GM21528 (cell line): Measurements from ENCODE around the gene CYP27B1.

ENCODE experiments used
- ATAC-seq: cut with Tn5 transposase; IDR thresholded peaks from one replicate; pipeline ENCODE4 v1.9.1; 2021; ENCODE audit warnings: mild to moderate bottlenecking, moderate library complexity; ENCODE audit not compliant: unreplicated experiment, low FRiP score

The CYP27B1 gene

DNA sequence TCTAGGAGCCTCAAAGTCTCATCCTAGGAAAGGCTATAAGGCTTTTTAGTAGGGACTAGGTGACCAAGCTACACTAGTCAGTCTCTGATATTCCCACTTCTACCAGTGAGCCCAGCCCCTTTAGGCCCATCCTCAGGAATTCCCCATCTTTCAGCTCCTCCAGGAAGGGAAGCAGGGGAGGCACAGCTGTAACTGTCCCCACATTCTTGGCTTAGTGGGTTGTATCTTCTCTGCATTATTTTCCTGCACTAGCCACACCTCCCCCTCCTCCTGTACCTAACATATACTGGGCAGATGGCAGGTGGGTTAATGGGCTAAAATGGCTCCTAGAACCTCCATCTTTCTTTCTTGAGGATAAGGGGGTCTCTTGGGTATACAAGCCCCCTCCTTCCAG, 424 bp upstream of the CYP27B1 start:
- ATAC-seq, result no peak

DNA sequence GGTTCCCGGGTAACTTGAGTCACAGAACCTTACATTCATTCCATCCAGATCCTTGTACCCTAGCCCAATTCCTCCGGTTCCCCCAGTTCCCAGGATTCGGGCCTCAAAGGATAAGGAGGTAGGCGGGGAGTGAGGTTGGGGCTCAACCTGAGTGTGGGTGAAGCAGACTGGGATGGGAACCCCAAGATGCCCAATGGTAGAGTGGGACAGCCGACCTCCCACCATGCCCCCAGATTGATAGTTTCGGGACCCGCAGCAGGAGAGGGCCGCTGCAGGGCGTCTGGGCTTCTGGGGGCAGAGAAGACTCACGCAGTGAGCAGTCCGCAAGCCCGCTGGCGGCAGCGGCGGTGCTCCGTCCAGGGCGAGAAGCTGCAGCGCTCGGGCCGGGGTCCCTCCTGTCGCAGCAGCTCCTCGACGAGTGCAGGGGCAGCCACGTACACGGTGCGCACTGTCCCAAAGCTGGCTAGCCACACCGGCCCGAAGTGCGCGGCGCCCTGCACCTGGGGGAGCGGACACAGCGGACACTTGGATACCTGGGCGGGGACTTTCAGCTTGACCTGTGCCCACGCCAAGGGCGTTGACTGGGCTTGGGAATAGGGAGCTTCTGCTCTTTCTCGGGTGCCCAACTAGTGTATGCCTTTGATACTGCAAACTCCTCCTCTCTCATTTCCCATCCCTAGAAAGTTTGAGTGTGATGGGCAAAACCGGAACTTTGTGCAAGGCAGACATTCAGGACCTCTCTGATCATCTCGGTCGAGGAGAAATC, 997 bp downstream of the CYP27B1 start:
- ATAC-seq, result no peak

DNA sequence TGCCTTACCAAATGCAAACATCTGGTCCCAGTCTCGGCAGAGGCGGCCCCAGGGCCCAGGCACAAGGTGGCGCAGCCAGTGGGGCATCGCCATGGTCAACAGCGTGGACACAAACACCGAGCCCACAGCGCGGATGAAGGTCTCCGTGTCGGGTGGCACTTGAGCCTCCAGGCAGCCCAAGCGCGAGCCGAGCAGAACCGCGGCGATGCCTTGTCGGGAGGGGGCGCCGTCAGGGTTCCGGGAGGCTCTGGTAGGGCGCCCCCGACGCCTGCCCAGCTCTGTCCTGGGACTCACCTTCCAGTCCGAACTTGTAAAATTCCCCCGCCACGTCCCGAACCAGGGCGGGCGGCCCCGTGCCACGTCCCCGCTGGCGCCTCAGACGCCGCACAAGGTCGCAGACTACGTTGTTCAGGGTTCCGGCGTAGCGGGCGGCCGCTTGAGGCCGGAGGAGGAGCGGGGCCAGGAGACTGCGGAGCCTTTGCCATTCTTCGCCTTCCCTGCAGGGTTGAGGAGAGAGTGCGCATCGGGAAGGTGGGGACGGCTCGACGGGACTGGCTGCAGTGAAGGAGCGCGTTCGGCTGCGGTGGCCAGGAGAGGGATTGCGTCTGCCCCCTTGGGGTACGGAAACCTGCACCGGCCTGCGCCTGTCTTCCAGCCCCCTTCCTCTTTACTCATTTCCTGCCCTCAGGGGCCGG, 1.7 kb downstream of the CYP27B1 start:
- peak; percentile 45 for ATAC-seq

DNA sequence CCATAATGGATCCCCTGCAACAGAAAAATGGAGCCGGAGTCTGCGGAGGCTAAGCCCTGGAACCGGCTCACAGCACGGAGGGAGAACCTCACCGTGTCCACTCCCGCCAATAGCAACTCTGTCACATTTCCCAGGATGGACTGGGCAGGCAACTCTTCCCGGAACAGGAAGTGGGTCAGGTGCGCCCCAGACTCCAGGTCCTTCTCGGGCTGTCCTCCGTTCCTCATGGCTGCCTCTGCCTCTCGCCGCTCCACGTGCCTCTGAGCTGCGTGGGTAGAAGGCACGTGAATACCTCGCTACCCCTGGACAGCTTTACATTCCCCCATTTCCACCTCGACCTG, 2.2 kb downstream of the CYP27B1 start:
- no peak for ATAC-seq

DNA sequence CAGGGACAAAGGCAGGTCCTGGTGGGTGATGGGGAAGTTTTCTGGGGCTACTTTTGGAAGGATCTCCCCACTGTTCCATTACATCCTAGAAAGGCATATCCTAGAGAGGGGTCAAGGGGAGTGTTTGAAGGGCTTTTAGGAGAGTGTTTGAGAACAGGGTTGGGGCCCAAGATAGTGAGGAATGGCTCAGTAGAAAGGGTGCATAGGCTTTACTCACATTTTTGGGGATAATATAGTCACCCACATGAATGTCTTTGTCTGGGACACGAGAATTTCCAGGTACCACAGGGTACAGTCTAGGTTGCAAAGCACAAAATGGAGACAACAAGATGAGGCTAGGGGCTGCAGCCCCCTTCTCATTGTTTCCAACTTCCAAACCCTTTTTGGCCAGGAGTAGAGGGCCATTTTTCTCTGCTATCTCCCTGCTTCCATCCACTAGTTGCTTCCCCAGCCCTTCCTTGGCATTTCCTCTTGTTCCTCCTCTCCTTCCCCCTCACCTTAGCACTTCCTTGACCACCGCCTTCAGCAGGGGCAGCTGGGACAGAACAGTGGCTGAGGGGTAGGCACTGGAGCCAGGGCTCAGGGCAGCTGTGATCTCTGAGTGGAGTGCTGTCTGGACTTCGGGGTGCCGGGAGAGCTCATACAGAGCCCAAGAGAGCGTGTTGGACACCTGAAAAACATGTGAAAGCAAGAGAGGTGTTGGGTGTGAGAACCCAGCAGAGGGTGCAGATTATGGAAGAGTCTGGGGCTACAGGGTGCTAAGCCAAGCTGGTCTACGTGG, 2.8 kb downstream of the CYP27B1 start:
- no peak for ATAC-seq

DNA sequence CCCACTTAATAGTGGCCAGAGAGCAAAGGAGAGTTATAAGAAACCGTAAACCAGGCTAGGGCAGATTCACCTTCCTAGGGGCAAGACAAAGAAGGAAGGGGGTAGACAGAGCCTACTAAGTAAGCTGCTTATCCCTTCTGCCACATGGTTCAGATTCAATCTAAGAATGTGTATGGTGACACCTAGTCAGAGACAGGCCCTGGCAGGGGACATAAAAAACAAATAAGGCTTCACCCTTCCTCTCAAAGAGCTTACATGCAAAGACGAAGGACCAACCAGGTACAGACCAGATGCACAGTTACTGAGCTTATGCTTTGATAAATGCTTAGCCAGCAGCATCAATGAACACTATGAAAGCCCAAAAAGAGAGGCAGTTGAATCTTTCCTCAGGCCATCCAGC, 4.4 kb downstream of the CYP27B1 start:
- ATAC-seq, result no peak

DNA sequence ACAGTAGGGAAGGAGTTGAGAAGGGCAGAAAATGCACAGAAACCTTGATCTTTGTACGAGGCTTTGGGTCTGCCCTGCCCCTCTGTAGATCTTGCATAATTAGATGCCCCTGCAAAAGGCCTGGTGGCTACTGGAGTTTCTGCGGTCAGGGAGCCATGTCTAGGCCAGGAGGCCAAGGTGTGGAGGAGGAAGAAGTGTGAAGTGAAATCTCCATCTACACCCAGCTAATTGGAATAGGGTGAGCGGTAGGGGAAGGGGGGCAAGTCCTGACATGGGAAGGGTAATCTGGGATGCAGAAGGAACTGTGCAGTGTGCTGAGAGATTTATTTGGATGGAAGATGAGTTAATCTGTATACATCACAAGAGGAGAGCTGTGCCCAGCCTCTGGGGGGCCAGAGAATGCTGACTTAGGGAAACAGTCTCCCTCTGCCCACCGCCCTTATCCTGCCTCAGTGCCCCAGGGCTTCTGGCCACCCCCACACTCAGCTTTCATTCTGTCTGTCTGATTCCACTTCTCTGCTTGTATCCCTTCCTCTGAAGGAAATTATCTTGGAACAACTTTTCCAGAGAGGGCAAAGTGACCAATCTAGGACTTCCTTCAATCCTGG, 5.4 kb downstream of the CYP27B1 start:
- ATAC-seq, result no peak

DNA sequence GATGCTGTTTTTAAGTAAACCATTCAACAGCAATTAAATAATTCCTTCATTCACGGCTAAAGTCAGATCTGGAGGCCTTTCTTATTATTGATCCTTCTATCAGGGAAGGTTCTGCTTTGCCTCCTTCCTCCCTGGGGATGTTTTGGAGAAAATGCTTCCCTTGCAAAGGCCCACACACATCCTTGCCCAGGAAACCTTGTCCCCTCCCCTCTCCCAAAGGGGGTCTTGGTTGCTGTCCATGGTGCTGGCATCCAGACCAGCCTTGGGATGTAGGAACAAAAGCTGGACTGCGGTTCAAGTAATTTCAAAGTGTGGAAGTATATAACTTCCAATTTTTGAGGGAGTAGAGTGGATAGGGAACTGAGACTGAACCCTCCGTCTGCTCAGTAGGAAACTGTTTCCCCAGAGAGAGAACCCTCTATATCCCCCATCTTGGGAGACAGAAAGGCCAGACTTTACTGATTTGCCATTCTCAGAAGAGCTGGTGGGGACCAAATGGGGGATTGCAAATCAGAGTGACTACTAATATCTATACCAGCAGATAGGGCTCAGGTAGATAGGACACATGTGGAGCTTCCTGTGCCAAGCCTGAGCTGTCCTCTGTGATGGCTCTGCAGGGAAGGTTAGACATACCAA, 6.4 kb downstream of the CYP27B1 start:
- no peak for ATAC-seq

DNA sequence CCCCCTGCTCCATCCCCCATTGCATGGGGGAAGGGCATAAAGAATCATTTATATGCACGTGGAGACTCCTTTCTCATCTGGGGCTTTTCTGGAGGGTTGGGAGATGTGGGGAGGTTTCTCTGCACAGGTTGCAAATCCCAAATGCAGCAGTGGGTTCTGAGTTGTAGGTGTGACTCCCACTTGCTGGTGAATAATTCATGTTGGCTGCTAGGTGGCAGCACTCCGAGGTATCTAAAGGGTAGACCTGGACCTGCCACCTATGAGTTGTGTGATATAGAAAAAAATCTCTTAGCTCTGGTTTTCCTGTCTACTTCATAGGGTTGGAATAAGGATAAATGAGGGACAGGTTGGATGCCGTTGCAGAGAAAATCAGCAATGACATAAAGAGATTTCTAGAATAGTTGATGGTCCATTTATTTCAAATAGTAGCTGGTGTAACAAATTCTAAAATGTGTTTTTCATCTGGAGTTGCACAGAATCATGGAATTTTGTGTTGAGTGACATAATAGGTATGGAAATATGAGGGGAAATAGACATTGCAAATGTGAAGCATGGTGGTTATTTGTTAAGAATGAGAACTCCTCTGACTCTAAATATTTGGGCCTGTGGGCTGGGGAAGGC, 7.4 kb downstream of the CYP27B1 start:
- no peak for ATAC-seq

DNA sequence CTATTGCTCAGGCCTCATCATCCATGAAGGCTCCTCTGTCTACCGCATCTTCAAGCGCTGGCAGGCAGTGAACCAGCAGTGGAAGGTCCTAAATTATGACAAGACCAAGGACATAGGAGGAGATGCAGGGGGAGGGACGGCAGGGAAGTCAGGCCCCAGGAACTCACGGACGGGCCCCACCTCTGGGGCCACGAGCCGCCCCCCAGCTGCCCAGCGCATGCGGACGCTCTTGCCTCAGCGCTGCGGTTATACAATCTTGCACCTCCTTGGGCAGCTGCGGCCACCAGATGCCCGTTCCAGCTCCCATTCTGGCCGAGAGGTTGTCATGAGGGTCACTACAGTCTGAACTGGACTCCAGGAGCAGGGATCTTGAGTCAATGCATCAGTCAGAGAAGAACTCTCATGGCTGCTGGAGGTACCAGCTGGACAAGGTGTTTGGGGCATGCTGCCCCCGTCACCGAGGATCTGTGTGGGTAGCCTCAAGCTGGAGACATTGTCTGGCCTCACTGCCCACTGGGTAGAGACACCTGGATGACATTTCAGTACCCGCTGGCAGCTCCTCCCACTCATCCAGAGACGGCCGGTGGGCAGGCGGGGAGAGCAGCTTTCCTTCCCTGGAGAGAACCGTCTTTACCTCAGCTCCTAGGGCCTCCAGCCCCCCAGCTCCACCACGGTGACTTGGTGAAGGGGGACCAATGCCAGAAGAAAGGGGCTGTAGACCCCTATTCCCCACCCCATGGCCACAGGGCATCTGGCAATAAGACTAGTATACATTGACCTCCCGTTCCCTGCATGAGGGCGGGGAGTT, 8.1 kb downstream of the CYP27B1 start:
- no peak for ATAC-seq

DNA sequence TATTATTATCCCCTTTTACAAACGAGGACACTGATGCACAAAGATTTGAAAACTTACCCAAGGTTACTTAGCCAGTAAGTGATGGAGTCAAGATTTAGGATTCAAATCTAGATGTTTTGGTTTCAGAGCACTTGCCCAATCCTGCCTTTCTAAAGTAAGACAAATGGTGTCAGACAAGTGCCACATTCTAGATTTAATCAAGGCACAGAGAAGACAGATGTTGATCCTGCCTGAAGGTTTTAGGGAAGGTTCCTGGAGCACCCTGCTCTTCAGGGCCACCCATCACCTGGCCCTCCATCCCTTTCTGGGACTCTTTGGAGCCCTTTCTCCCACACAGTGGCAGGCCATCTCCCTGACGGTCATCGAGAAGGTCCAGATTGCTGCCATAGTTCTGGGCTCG, 9.1 kb downstream of the CYP27B1 start:
- no peak for ATAC-seq

DNA sequence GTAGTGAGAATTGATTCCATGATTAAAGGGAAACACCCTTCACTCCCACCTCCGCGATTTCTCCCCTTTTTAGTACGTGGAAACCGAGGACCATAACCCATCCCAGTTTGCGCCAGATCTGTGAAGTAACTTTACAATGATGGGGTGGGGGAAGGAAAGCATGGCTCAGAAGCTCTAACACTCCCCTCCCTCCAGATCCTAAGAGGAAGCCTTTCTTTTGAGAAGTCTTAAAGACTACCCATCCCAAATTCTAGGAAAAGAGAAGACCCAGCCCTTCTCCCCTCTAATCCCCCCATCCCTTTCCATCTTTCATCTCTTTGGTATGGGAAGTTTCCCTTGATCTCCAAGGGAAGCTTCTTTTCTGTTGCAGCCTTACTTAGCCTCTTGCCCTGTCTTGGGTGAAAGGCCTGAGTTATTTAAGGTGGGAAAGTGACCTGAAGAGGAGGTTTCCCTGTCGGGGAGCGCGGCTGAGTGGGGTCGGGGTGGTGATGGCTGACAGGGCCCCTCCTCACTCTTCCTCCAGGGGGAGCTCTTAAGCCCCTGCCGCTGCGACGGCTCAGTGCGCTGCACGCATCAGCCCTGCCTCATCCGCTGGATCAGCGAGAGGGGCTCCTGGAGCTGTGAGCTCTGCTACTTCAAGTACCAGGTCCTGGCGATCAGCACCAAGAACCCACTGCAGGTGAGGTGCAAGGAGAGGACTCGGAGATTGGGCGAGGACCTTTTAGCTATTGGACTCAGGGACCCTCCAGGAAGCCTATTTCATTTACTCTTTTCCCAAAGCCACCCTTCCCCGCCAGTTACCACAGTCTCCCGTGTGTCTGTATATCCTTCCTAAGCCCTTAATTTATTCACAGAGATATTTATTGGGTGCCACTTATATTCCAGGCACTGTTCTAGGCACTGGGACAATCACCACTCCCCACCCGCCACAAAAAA, 10.2 kb downstream of the CYP27B1 start:
- ATAC-seq, result no peak

DNA sequence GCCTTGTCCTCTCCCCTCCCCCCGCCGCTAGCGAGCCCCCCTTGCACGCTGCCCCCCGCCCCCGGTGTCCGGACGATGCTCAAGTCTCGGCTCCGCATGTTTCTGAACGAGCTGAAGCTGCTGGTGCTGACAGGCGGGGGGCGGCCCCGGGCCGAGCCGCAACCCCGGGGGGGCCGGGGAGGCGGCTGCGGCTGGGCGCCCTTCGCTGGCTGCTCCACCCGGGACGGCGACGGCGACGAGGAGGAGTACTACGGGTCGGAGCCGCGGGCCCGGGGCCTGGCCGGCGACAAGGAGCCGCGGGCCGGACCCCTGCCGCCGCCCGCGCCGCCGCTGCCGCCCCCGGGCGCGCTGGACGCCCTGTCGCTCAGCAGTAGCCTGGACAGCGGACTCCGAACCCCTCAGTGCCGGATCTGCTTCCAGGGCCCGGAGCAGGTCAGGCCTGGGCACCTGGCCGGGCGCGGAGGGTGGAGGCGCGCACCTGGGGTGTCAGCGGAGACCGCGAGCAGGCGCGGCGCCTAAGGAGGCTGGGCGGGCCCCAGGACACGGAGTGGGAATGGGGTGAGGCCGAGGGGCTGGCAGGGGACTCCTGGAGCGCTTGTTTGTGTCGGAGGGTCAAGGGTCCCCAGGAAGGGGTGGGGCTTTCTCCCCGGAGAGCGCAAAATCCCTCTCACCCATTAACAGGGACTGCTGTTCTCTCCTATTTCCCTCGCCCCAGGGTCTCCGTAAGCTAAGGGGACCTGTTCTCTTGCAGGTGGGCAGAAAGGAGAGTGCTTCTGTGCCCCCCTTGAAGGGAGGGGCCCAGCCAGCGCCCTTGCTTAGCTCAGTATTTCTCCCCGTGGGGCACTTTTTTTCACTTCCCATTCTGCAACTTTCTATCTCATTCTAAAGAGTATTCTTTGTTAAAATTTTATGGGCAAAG, 11.2 kb downstream of the CYP27B1 start:
- no peak for ATAC-seq

DNA sequence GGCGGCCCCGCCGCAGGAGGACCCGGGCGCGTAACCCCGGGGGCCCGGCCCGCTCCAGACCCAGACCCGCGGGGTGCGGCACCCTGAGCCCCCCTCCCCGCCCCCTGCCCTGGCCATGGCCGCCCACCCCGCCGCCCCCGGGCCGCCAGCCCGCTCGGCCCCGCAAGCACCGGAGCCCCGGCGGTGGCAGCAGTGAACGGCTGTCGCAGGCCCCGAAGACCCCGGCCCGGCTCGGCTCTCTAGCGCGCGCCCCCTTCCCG, 11.8 kb downstream of the CYP27B1 start:
- ATAC-seq, result no peak

DNA sequence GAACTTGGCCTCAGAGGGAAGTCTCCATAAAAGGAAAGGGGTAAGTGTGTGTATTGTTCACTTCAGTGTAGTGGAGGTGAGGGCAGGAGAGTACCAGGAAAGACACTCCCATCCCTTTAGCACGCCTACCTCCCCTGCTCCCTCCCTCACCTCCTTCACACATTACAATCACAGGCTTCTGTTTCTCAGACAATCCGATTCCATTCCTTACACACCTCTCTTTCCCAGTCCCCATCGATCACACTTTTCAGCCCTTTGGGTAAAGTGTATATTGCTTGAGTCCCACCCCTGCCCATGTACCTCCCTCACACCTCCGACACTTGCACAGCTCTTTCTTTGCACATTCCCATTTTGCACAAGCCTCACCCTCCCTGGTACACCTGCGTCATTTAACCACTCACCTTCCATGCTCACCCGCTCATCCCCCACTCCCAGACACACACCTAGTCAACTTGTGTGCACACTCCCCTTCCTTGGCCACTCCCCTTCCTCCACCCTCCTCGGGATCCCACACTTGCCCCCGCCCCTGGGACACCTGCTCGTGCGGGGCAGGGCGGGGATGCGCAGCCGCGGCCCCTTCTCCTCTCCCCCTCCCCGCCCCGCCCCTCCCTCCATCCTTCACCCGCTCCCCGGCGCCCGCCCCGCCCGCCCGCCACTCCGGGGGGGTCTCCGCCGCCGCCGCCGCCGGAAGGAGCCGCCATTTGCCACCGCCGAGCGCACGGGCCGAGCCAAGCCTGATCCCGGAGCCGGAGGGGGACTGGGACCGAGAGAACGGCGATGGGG, 12.3 kb downstream of the CYP27B1 start, which contains the start of gene MARCHF9:
Gene MARCHF9 (plus strand): TSS at position 693 of the 783 bp plus-strand sequence. CDS start 426 bp downstream, outside the sequence.
- ATAC-seq, result peak; percentile 36

DNA sequence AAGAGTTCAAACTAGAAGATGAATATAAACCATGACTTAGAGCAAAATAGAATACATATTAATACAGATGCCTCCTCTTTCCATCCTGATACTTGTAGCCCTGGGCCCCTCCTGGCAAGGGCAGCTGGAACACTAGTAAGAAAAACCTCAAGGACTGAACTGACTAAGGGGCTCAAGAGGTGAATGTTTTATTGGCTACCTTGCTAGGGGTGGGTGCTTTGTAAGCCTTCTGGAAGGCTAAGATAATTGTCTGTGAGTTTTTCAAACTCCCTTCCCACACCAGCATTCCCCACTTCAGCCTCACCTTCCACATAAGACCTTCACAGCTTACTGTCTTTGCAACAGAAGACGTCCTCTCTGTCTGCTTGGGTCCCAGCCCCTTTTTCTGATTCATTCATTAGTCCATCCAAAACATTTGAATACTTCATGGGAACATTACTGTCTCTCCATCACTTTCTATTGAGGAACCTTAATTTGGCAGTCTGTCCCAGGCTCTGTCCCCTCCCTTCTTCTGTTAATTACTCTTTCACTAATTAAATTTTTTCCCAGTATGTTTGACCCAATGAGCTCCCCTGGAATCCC, 13.0 kb downstream of the CYP27B1 start:
- ATAC-seq, result no peak
